ENCODE results near the gene FAM240A.
"Not testable (repeated sequence)": the region's sequence is repeated elsewhere in the genome, so short reads cannot be mapped to it uniquely, and the experiment has no call there.

The FAM240A gene

DNA sequence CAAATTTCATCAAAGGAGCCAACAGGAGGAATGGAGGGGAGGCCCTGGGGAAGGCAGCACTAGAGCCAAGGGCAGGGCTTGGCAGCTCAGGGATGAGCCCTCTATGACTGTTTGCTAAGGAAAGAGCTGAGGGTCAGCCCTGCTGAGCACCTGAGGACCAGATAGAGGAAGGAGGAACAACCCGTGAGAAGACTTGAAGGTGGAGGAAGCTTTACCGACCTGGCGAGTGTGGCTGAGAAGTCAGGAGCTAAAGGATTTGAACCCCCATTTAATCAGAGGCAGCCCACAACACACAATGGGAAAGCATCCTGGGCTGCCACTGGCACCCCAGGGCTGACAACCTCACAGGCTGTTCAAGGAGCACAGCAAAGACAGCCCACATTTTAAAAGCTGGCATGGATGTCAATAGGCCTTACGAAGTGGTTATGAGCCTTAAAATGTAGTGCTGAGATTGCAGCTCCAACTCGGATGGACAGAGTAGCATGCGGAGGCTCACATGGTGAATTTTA is 25.5 kb upstream of the FAM240A start:
- no peak for DNase-seq (ENCODE audit: low read depth)

GRCh38 chr3:46587268-46587667 is 25.1 kb upstream of the FAM240A start:
- DNase-seq (ENCODE audit: low read depth): not testable (repeated sequence)

- no peak for DNase-seq (ENCODE audit: low read depth)
Observed at GRCh38 chr3:46593274-46593862, 19.0 kb upstream of the FAM240A start.

GRCh38 chr3:46593979-46594378 is 18.3 kb upstream of the FAM240A start:
- DNase-seq (ENCODE audit: low read depth): no peak

DNA sequence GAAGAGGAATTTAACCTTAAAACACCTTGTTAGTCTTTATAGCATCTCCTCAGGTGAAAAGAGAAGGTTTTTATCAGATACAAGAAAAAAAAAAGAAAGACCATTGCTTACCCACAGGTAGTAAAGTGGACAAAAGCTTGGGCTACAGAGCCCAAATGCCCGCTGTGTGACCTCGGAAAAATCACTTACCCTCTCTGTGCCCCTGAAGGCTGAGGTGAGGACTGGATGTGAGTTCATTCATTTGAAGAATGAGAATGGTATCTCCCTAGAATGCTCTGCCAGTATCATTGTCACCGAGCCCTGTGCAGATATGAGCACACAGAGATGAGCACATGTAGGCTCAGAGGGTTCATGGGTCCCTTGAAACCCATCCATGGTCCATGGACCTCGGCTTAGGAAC is 17.6 kb upstream of the FAM240A start:
- no peak for DNase-seq (ENCODE audit: low read depth)

- no peak for DNase-seq (ENCODE audit: low read depth)
Observed at GRCh38 chr3:46595819-46596314, 16.5 kb upstream of the FAM240A start.

DNA sequence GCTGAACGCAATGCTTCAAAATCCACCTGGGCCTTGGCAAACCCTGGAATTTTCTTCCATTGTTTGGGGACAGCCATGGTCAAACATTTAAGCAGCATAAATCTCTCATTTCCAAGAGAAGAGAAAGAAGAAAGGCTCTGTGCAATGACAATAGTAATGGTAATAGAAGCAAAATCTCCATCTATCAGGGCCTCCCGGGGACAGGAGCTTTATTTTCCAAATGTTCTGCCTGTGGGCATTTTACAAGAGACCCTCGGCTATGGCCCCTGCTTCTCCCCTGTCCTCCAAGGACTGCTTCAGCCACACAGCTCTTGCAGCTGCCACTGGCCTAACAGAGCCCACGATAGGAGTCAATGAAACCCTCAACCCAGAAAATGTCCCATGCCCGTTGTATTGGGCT is 12.7 kb upstream of the FAM240A start:
- DNase-seq (ENCODE audit: low read depth): no peak

DNA sequence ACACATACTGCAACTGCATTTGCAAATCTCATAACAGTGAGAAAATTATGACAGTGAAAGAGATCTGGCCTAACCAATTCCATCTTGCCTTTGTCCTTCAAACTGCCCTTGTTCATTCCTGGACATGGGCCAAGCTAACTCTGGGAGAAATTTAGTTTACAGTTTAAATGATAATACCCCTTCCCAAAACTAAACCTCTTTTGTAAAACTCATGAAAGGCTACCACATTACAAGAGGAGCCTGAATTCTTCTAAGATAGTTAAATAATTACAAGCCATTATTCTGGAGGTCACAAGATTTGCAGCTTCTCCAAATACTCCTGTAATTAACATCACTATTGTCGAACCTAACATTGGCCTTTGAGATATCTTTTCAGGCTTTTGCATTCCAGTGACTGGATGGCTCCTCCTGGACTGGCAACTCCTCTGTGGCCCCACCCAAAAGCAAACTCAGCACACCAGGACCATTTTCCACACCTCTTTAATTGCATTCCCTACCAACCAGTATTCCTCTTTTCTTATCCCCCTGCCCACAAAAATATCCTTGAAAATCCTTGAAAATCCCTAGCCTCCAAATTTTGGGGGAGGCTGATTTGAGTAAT is 8.8 kb upstream of the FAM240A start:
- DNase-seq (ENCODE audit: low read depth): no peak

DNA sequence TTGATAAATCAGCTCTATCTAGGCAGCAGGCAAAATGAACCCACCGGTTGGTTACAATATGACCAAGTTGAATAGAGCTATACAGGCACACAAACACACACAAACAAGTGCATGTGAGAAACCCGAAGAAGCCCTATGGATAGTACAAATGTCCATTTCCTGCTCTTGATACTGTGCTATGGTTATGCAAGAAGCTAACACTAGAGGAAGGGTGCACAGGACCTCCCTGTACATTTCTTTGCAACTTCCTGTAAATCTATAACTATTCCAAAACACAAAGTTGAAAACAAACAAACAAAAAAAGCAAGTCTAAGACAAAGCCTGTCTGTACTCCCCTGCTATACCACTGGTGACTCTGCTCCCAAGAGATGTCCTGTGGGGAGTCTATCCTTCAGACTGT is 8.2 kb upstream of the FAM240A start:
- DNase-seq (ENCODE audit: low read depth): no peak

GRCh38 chr3:46607603-46608028 is 4.7 kb upstream of the FAM240A start:
- DNase-seq (ENCODE audit: low read depth): no peak

DNA sequence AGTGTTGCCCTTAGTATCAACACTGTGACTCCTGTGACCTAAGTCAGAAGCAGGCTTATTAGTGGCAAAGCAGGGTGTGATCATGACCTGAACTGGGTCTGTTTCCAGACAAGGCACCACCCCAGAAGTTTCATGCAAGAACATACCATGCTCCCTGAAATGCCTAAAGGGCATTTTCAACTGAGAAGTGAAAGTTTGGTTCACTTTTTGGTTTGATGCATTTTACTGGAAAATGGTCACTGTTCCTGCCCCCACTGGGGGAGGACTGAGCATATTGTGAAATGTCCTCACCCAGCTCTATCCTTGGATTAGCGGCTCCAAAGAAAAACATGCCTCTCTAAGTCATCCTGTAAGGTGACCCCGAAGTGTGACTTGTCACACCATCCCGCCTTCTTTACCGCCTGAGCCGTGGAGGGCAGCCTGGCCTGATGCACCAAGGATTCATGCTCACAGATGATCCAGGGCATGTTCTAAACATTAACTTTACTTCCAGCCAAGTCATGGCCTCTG is 3.1 kb upstream of the FAM240A start:
- no peak for DNase-seq (ENCODE audit: low read depth)

DNA sequence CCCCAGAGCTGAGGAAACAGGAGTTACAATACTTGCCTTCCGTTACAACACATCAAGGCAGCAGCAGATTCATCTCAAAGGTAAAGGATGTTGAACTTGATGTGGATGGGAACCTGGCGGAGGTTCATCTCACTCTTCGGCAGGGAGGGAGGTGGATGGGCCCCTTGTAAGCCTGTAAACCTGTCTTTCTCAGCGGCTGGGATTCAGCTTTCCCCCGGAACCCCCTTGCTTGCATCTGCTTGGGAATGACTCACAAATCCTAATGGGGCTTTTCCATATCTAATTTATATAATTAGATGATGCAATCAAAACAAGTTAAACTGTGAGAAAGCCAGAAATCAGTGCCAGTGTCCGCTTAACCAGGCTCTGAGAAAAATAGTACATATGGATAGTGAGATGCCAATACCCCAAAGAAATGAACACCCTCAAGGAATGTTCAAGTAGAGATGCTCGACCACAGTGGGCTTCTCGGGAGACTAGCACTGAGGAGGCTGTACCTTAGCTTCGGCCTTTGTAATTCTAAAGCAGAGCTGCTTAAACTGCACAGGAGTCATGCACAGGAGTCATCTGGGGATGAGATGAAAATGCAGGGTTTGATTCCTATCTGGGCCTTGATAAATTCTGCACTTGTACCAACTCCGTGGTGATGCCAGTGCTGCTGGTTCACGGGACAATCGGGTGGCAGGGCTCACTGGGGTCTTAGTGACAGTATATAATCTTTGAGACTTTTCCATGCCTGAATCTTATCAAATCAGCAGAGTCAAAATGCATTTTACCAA is 2.2 kb upstream of the FAM240A start:
- no peak for DNase-seq (ENCODE audit: low read depth)

DNA sequence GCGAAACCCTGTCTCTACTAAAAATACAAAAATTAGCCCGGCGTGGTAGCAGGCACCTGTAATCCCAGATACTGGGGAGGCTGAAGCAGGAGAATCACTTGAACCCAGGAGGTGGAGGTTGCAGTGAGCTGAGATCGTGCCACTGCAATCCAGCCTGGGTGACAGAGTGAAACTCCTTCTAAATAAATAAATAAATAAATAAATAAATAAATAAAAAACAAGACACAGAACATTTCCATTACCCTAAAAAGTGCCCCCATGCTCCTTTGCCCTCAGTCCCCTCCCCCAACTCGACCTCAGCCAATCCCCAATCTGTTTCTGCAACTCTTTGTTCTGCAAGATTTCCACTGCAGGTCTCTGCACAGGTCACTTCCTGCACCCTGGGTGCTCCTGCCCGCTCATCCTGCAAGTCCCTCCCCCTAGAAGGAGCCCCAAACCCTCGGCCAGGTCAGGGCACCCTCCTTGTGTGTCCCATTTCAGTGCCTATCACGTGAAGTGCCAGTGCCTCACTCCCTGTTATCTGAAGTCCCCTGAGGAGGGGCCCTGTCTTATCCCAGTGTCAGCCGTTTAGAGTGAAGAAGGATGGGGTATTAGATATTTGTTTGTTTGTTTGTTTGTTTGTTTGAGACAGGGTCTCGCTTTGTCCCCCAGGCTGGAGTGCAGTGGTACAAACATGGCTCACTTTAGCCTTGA is 1.1 kb downstream of the FAM240A start:
- DNase-seq (ENCODE audit: low read depth): no peak

- no peak for DNase-seq (ENCODE audit: low read depth)
Observed at GRCh38 chr3:46614431-46614830, 2.1 kb downstream of the FAM240A start.

DNA sequence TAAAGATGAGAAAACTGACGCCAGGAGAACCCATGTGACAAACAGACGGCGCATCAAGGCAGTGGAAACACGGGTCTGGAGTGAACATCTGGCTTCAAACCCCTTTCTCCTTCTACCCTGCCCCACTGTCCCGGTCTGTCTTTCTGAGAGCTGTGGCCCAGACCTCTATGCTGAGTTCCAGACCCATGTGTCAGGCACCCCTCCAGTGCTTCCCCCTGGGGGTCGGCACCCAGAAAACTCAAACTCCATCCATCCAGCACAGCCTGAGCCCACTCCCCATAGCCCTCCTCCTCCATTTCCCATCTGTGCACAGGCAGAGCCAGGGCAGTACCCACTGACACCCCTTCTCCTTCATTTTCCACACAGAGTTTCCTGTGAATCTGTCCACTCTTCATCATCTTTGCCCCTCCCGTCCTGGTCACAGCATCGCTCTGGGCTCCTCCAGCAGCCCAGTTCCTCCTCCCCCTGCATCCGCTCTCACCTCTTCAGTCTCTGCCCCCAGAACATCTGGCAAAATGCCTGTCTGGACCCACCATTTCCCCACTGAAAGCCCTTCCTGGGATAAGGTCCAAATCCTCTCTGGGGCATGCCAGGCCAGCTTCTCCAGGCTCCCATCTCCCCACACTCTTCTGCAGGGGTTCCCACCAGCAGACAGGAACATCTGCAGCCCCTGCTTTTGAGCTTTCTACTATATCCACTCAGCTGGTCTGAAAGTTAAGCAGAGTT is 2.9 kb downstream of the FAM240A start:
- DNase-seq (ENCODE audit: low read depth): no peak

DNA sequence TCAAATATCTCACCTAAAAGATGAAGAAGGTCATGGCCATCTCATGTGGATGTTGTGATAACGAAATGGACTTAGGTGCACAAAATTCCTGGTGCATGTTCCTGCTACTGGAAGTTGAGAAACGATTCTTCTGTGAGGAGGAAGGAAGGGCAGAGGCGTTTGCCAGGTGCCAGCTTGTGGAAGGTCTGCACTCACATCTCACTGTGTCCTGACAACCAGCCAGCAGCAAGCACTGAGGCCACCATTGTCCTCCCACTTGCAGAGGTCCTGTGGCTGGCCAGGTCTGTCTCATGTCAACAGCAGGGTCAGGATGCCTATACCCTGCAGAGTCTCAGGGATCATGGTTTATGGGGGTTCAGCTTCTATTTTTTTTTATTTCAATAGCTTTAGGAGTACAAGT is 3.7 kb downstream of the FAM240A start:
- no peak for DNase-seq (ENCODE audit: low read depth)

DNA sequence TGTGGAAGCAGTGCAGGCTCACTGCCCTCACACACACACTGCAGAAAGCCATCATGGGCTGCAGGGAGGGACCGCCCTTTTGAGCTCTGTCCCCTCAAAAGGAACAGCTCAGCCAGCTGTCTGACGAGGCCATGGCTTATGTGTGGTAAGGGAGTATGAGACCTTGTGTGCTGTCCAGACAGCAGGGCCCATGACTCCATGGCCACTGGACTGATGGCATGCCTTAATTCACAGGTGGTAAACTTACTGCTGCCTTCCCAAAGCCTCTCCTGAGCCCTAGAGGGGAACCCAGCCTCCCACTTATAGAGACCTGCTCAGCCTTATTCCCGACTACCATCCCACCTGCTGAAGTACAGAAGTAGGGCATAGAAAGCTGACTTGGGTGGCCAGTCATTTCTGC is 5.6 kb downstream of the FAM240A start:
- DNase-seq (ENCODE audit: low read depth): no peak

GRCh38 chr3:46619845-46620778 is 7.8 kb downstream of the FAM240A start:
- no peak for DNase-seq (ENCODE audit: low read depth)

GRCh38 chr3:46624533-46624932 is 12.2 kb downstream of the FAM240A start:
- no peak for DNase-seq (ENCODE audit: low read depth)

GRCh38 chr3:46624975-46625490 is 12.7 kb downstream of the FAM240A start:
- DNase-seq (ENCODE audit: low read depth): no peak
